ENCODE data around the gene COPB1.
"Not testable (repeated sequence)": the region's sequence is repeated elsewhere in the genome, so short reads cannot be mapped to it uniquely, and the experiment has no call there.

COPB1 gene, protein sequence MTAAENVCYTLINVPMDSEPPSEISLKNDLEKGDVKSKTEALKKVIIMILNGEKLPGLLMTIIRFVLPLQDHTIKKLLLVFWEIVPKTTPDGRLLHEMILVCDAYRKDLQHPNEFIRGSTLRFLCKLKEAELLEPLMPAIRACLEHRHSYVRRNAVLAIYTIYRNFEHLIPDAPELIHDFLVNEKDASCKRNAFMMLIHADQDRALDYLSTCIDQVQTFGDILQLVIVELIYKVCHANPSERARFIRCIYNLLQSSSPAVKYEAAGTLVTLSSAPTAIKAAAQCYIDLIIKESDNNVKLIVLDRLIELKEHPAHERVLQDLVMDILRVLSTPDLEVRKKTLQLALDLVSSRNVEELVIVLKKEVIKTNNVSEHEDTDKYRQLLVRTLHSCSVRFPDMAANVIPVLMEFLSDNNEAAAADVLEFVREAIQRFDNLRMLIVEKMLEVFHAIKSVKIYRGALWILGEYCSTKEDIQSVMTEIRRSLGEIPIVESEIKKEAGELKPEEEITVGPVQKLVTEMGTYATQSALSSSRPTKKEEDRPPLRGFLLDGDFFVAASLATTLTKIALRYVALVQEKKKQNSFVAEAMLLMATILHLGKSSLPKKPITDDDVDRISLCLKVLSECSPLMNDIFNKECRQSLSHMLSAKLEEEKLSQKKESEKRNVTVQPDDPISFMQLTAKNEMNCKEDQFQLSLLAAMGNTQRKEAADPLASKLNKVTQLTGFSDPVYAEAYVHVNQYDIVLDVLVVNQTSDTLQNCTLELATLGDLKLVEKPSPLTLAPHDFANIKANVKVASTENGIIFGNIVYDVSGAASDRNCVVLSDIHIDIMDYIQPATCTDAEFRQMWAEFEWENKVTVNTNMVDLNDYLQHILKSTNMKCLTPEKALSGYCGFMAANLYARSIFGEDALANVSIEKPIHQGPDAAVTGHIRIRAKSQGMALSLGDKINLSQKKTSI

DNA sequence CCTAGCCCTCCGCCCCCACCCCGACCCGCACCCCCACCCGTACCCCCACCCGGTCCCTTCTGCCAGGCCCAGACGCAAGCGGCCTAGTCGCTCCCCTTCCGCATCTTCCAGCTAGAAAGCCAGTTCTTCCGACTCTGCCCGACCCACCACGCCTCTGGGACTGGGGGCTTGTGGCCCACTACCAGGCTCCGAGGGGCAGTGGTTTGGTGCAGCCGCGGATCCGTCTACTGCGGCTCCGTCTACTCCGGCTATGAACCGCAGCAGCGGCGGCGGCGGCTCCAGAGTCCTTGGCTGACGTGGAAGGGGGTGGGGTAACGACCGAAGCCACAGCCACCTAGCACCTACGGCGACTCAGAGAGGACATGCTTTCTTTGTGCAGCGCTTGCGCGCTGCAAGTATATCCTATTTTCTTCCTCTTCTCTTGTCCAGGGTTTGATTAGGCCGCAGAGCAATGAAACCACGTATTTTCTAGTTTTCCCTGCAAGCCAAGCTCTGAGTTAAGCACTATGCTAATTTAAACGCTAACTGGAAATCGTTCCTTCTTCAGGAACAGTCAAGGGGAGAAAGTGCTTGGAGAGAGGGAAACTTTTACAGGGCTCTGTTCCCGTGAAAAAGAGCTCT is at the start of gene COPB1:
COPB1 (minus strand) TSS at position 252 of the 621 bp plus-strand sequence. CDS start 883 bp downstream, outside the sequence.
- DNase-seq (ENCODE audit: low read depth, low spot score): peak; percentile 84

DNA sequence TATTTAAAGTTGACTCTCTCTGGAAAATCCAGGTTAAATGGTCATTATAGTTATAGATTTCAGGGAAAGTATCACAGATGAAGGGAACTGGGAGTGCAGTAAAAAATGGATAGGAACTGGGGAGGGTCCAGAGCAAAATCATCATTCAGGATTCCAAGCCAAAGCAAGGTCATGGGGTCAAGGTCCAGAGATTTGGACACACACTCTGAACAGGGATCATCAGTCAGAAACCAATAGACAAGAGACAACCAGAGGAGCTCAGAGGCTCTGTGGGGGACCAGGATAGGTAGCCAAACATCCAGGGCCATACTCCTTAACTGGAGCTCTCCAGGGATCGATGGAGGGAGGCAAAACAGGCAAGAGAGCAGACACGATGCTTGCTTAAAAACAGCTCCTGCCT is 47.8 kb upstream of the COPB1 start:
- no peak for DNase-seq (ENCODE audit: low read depth, low spot score)

DNA sequence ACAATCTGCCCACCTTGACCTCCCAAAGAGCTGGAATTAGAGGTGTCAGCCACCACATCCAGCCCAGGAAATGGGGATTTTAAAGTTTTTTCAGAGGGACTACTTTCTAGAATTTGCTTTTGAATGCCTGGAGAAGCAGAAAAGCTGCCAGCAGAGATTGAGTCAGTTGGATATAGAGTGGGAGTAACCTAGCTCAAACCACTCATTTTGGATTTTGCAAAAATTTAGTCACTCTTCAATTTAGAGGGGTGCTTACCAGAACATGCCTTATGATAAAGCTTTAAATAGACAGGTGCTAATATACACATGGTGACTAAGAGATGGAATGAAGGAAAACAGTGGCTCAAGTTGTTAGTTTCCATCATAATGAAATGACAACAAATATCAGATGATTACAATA is 47.1 kb upstream of the COPB1 start:
- DNase-seq (ENCODE audit: low read depth, low spot score): no peak

DNA sequence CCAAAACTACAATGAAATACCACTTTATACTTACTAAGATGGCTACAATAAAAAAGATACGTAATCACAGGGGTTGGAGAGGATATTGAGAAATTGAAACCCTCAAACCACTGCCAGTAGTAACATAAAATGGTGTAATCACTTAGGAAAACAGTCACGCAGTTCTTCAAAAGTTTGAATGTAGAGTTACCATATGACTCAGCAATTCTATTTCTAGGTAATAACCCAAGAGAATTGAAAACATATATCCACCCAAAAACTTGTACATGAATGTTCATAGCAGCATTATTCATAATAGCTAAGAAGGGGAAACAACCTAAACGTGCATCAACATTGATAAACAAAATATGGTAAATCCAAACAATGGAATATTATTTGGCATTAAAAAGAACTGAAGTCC is 45.0 kb upstream of the COPB1 start:
- DNase-seq (ENCODE audit: low read depth, low spot score): no peak

DNA sequence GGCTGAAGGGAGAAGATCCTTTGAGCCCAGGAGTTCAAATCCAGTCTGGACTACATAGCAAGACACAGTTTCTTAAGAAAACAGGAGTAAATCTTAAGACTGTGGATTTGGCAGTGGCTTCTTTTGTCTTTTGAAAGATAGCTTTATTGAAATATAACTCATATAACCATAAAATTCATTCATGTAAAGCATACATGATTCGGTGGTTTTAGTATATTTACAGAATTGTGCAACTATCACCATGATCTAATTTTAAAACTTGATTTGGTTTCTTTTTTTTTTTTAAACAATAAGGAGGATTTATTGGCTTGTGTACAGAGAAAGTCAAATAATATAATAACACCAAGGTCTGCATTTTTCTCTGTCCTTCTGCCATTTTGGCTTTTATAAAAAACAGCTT is 43.6 kb upstream of the COPB1 start:
- DNase-seq (ENCODE audit: low read depth, low spot score): no peak

DNA sequence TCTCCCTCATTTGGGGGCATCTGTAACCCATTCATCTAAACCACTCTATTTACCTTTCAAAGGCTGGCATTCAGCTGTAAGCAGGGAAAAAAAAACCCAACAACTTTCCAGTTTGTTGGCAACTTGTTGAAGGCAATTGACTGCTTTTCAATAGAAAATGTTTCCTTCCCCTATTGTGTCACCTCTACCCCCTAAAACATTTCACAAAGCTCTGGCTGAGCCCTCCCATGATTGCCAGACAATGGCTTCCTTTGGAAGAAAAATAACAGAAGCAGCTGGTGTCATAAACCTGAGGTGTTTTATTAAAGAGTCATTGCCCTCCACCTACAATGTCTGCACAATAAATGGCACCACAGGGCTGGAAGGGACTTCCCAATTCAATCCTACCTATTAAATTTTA is 42.7 kb upstream of the COPB1 start:
- no peak for DNase-seq (ENCODE audit: low read depth, low spot score)

DNA sequence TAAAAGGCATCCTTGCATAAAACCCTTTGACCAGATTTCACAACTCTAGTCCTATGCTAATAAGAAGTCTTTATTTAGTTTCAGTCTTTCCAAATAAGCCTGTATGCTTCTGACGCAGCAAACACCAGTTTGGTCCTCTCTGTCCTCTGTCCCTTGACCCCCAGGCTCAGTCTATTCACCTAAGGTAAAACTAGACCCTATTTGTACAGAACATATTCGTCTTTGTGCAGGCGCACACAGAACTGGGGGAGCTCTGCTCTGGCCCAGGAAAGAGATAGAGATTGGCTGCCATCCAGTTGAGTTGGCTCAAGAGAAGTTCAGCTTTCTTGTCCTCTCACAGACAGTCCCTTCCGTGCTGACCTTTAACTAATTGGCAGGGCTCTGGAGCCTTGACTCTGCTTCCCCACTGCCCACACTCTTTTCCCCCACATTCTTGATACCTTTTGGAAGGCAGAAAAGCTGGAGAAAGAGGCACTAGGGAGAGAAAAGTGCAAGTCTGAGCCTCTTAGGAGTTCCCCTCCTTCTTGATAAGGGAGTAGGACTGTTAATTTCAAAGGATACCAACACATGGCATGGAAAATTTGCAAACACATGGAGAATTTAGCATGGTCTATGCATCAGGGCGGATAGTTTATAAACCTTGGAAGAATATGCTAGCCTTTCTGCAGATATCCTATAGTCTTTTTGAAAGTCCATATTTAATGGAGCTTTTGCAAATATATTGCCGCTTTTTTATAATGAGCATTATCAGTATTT is 41.8 kb upstream of the COPB1 start:
- no peak for DNase-seq (ENCODE audit: low read depth, low spot score)

DNA sequence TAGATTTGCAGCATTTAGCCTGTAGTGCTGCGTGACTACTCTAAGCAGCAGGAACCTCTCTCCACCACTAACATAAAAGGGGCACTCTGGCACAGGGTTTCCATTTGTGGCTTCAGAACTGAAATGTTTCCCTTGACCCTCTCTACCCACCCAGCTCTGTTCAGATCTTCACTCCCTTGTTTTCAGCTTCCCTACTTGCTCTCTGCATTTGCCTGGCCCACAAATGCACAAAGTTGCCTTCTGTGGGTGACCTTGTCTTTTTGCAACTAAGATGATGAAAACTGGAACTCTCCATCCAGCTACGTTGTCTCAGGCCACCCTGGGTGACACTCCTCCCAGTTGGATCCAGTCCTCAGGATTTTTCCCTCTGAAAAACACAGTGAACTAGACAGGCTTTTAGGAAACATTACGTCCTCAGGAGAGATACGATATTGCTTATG is 40.4 kb upstream of the COPB1 start:
- no peak for DNase-seq (ENCODE audit: low read depth, low spot score)

DNA sequence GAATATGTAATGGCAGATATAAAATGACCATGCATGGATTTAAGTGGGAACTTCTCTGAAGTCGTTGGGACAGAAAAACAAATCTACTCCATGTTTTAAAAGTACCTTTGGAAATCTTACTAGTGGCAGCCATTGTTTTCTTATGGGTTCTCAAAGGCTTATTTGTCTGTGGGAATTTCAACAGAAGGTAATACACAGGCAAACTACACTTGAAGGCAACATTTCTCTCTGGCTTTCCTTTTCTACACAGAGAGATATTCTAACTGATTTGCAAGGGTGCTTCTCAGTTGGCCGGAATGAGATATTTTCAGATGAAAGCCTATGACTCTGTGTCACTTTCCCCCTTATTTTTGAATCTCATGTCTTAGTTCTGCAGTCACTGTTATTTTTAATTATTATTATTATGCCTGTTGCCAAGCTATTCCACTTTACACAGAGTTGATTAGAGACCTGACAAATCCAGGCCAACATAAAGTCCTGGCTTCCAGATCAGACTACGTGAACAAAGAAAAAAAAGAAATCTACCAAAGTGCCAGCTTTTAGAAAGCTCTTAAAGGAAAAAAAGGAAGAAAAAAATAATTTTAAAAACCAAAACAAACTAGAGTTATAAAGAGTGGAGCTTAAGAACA is 39.4 kb upstream of the COPB1 start:
- DNase-seq (ENCODE audit: low read depth, low spot score): no peak

DNA sequence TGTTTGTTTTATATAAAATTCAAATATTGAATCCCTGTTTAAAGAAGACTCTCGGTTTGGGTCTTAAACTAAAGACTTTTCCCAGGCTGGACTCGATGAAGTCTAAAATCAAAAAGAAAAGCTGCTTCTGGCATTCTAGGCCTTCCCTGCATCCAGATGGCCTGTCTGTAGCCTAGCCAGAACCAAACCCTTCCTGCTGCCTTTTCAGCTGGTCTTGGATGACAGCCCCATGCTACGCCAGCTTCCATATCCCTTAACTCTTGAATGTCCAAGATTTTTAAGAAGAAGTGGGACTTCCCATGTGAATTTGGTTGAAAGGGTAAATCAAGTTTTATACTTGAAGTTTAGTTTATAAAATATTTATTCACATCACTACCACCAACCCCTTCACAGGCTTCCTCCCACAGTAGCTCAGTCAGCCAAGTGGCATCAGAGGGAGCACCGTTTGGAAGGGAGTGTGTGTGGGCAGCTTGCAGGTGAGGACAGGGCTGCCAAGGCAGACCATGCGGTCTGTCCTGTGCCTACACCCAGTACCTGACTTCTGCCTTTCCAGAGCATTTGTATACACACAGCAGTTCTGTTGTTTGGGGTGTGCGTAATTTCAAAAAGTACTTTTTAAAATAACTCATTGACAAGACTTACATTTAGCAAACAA is 38.8 kb upstream of the COPB1 start:
- DNase-seq (ENCODE audit: low read depth, low spot score): no peak

DNA sequence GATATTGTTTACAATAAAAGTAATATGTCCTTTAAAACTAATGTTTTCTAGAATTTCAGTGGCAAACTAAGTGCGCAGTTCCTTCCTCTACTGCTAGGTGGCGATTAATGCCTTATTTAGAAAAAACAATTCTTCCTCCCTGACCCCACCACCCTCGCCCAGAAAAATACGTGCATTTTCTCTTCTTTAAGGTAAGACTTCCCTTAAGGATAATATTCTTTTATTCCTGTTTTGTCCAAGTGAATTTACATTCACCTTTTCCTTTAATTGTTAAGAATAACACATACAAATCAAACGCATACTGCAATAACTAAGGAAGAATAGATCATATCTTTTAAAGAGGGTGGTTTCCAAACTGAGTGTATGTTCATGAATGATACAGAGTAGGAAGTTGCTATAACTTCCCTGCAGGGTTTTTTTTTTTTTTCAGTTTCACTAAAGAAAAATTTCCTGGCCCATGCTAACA is 37.6 kb upstream of the COPB1 start:
- no peak for DNase-seq (ENCODE audit: low read depth, low spot score)

DNA sequence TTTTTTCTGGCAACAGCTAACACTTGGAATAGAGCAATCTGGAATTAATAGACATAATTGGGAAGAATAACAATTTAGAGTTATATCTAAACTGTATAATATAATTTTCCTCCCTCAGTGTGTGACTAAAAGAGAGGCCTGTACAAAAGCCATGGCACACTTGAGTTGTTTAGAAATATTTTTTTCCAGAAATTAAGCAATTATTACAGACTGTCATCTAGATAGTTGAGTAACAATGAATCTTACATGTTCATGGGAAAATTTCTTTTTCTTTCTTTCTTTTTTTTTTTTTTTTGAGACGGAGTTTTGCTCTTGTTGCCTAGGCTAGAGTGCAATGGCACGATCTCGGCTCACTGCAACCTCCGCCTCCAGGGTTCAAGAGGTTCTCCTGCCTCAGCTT is 35.6 kb upstream of the COPB1 start:
- not testable (repeated sequence) for DNase-seq (ENCODE audit: low read depth, low spot score)

DNA sequence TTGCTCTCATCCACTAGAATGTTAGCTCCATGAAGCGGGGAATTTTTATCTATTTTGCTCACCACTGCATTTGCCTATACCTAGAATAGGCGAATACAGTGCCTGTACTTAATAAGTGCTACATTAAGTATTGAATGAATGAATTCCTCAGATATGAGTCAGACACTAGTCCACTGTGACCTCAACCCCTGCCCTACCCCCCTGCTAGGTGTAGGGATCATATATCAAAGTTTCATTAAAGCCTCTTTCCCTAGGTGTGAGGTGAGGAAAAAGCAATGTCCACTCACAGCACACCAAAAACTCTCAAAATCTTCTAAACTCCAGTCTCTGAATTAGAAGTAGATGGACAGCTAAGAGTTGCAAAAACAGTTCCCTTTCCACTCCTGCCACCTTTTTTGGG is 30.3 kb upstream of the COPB1 start:
- DNase-seq (ENCODE audit: low read depth, low spot score): no peak

DNA sequence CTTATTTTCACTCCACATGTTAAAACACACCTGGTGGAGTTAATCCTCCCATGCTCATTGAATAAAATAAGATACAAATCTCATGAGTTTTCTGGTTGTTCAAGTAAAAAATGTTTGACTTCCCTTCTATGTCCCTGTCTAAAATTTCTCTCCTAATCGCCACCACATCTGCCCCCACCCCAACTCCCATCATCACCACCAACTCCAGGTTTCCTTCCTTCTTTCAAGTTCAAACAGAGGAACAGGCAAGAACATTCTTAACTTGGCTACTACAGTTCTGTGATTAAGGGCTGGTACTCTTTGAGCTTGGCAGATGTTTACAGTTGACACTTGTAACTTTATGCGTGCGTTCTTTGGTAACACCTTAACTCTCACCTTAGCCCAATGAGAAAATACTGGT is 29.7 kb upstream of the COPB1 start:
- DNase-seq (ENCODE audit: low read depth, low spot score): no peak

DNA sequence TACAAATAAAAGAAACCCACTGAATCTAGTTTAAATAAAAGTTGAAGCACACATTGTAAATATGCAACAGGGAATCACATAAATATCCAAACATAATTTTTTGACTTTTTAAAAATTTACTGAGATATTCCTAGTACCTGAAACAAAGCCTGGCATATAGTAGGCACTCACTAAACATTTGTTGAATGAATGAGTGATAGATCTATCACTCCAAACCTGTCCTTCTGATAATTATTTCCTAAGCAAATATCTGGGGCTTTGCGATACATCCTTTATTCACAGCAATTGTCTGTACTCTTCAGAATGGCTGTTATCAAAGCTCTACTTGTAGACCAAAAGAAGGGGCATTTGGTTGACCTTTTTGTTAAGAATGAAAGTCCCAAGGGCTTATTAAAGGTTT is 23.2 kb upstream of the COPB1 start:
- DNase-seq (ENCODE audit: low read depth, low spot score): no peak

DNA sequence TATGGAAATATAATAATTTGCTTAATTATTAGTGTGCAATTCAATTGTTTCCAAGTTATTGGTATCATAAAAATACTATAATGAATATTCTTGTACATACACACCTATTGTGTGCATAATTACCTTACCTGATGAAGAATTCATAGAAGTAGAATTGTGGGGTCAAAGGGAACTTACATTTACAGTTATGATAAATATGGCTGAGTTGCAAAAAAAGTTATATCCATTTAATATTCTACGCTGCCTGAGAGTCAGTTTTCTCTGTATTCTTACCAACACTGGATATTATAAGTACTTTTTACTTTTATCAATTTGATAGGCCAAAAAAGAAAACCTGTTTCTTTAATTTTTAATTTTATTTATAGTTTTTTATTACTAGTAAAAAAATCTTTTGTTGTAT is 22.6 kb upstream of the COPB1 start:
- DNase-seq (ENCODE audit: low read depth, low spot score): no peak

DNA sequence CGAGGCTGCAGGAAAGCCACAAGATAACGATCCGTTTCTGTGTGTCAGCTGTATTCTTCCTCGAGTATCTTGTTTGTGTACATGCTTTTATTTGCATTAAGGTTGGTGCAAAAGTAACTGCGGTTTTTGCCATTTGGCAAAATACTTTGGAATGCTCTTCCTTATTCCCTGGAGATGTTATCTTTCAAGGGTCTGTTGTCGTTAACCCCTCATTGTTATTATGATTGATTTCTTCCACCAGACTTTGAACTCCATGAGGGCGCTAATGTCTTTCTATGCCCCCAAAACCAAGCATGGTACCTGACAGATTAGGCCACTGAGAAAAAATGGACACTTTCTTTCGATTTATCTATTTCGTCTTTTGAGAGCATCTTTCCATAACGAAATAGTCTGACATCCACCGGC is 21.1 kb upstream of the COPB1 start:
- DNase-seq (ENCODE audit: low read depth, low spot score): no peak

DNA sequence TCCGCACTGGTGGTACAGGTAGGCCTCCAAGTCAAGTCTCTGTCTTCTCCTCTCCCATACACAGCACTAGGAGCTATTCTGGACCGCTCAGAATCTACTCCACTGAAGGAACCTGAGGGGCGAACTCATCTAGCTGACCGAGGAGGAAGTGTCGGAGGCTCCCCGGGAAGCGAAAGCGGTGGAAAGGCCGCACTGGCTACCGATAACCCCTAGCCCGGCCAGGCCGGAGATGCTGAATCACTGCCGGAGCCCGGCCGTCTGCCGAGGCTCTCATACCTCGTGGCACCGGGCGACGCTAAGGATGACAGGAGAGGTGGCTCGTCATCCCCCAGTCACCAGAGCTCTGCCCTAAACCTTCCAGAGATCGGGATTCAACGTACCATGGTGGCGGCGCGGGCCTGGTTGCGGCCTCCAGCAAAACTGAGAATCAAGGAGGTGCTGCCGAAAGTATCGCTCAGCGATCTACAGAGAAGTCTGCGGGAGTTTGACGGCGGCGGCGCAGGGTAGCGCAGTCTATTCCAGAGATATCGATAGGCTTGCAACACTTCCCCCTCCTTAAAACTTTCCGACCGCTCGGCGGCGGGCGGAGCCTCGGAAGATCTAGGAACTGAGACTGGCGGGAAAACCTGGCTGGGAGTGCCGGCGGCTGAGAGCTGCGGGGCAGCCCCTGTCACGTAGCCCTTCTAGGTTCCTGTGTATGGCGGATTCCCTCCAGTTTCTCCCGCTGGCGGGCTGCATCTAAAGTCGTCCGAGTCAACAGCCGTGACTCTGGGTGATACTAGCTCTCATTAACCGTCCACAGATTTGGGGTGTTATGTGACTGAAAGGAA is 20.5 kb upstream of the COPB1 start, which contains the start of gene PSMA1:
PSMA1 (minus strand) TSS at position 470 of the 830 bp plus-strand sequence; CDS start at position 383, 87 bp downstream.
- DNase-seq (ENCODE audit: low read depth, low spot score): peak; percentile 85

DNA sequence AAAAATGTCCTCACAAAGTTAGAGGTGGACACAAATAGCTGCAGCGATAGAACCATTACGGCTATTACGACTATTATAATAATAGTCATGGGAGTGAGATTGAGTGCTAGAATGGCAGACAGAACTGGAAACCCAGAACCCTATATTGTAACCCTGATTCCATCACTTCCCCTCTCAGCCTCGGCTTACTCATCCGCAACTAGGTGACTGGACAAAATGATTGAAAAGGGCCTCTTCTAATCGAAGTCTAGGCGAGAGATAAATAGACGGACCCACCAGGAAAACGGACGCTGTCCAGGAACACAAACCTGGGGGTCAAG is 19.9 kb upstream of the COPB1 start:
- no peak for DNase-seq (ENCODE audit: low read depth, low spot score)

Measured in iPS DF 19.7 (cell line).